K562 treated with DMSO at 1 percent for 24 hours (cell line): ENCODE measurements around the gene CCDC106. TPM values are rescaled to one million over a fixed set of nuclear protein-coding genes. Genes with fewer than 3 reads are reported as not detected.

ENCODE experiments used
- total RNA-seq: library from RNA; unstranded; fragments of 300-600 nt; gene quantifications from 2 replicates; pipeline ENCODE4 v1.2.3, GENCODE V29; 2022; ENCODE audit warnings: low read depth; ENCODE audit not compliant: insufficient read depth

Gene CCDC106
- 39.6 and 48.7 TPM in 2 replicates for total RNA-seq

DNA sequence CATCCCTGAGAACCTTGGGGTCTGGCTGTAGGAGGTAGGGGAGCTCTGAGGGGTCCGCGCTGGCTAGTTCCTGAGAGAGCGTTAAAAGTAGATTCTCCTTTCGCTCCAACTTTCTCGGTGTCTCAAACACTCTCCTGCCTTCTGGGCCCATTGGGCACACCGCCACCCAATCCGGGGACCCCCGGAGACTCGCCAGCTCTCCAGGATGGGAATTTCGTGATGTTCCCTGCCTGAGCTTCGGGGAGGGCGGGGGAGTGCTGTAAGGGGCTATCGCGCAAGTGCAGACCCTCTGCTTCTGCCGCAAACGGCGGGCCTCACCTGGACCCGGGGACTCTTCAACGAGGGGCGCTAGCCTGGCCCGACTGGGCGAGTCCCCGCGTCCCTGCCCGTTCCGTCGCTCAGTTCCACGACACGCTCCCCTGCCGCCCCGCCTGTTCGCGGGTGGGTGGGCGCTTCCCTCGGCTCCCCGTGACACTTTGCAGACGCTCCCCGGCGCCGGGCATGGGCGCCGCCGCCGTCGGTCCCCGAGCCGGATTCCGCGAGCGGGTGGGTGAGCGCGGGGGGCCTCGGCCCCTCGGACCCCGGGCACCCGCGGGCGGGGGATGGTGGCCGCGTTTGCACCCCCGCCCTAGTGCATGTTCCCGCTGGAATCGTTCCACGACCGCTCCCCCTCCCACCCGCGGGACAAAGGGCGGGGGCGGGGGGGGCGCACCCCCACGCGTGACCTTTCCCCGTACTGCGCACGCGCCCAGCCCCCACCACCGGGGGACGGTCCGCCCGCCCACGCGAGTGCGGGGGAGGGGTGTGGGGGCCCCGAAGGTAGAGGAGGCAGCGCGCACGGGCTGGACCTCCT is at the start of gene CCDC106:
CCDC106 (plus strand) TSS at position 481 of the 853 bp plus-strand sequence. CDS start 835 bp downstream, outside the sequence.

DNA sequence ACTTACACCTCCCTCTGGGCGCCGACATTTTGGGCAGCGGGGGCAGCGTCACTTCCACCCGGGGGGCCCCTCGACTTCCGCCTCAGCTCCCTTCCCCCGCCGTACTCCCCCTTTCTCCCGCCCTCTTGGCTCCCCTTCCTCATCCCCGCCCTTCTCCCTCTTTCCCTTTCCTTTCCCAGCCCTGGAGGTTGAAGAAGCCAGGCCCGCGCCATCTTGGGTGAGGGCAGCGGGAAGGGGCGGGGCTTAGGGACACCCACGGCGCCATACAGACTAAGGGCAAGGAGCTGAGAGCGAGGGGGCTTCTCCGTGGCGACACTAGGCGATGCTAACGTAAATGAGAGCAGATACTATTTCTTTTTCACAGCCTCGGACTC is 48.6 kb upstream of the CCDC106 start, which contains the start of gene FIZ1:
FIZ1 (minus strand) TSS at position 50 of the 374 bp plus-strand sequence. CDS start 1,652 bp downstream, outside the sequence.

DNA sequence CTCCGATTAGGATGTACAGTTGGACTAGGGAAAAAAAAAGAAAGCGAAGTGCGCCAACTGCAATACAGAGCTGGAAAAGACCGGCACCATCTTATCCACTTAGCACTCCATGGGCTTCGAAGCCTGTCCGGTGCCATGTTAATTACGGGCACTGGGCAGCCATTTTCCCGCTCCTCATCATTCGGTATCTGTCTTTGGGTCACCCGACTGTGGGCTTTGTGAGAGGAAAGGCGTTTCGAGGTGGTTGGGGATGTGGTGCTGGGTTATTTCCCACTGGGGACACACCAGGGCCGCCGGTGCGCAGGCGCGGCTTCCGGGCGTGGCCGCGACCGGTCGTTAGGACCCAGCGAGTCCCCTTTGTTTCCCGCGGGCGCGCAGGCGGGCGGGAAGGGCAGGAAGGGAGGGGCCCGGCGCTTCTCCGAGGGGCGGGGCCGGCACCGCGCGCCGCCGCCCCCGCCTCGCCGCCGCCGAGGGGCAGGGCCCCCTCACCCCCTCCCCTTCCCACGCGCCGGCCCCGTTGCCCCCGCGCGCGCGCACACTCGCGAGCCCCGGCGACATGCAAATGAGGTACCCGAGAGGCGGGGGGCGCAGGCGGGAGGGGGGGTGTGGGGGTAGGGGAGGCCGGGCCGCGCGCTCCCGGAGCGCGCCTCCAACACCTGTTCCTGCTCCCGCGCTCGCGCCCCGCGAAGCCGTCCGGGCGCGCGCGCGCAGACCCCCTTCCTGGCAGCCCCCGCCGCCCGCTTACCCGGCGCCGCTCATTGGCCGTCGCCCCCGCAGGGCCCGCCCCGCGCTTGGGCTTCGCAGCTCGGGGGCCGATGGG is 48.0 kb upstream of the CCDC106 start, which contains the start of gene ZNF524:
ZNF524 (plus strand) TSS at position 447 of the 820 bp plus-strand sequence. CDS start 1,825 bp downstream, outside the sequence.

DNA sequence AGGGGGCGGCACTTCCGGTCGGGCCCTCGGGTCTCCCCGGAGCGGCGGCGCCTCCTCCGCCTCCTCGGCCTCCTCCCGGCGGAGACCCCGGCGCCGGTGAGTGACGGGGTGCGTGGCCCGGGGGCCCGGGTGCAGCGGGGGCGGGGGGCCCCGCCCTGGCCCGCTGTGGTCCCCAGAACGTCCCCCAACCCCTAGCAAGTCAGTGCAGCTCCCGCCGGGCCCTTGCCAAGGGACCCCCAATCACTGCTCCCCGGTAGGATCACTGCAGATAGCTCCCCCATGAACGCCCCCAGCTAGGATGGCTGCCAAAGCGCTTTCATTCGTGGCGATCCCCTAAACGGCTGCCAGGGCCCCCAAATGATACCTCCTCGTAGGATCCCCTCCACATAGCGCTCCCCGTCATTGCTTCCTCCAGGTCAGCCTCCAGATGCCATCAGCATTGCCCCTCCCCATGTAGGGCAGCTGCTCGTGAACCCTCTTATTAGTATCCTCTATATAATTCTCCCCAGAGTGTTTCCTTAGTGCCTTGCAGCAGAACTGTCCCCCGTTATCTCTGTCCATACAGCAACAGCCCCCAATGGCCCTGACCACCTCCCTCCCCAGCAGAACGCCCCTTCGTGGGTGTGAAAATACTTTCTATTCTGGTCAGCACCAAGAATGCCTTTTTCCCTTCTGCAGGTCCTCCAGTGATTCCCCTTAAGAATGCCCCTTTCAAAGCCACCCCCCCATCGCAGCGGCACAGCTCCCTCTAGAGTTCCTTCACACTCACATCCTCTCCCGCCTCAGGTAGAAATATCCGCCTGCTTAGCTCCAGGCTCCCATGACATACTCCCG is 42.2 kb upstream of the CCDC106 start, which contains the start of gene ZNF865:
ZNF865 (plus strand) TSS at position 11 of the 834 bp plus-strand sequence. CDS start 7,972 bp downstream, outside the sequence.

DNA sequence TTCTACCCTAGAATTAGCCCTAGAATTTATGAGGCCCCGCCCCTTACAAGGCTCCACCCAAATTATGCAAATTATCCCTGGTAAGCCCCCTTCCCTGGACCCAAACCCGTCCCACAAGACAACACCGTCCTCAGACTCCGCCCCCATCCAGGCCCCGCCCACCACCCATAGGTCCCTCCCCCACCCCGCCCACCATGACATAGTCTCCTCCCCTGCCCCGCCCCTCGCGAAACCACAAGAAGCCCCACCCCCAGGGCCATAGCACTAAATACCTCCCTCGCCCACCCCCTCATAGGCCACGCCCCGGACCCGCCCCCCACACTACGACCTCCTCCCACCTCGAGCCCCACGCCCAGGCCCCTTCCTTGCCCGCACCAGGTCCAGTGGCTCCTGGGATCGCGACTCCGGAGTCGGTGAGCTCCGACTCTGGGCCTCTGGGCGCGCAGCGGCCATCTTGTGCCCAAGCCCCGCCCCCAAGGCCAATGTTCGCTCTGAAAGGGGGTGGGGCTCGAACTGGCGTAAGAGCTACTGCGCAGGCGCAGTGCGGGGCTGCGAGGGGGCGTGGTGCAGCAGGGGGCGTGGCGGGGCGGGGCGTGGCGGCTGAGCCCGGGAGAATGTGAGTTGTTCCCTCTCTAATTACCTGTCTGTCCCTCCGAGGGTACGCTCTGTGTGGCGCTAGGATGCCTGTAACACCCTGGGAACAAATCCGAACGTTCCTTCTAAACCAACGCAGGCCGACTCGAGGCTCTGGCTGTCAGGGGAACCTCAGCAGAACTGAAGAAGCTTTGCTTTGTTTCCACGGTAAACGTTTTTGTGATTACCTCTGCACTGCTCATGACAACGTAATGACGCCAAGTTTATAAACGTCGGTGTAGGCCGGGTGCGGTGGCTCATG is 23.7 kb upstream of the CCDC106 start, which contains the start of gene ZNF784:
ZNF784 (minus strand) TSS at position 458 of the 895 bp plus-strand sequence; CDS start at position 453, 5 bp downstream.

DNA sequence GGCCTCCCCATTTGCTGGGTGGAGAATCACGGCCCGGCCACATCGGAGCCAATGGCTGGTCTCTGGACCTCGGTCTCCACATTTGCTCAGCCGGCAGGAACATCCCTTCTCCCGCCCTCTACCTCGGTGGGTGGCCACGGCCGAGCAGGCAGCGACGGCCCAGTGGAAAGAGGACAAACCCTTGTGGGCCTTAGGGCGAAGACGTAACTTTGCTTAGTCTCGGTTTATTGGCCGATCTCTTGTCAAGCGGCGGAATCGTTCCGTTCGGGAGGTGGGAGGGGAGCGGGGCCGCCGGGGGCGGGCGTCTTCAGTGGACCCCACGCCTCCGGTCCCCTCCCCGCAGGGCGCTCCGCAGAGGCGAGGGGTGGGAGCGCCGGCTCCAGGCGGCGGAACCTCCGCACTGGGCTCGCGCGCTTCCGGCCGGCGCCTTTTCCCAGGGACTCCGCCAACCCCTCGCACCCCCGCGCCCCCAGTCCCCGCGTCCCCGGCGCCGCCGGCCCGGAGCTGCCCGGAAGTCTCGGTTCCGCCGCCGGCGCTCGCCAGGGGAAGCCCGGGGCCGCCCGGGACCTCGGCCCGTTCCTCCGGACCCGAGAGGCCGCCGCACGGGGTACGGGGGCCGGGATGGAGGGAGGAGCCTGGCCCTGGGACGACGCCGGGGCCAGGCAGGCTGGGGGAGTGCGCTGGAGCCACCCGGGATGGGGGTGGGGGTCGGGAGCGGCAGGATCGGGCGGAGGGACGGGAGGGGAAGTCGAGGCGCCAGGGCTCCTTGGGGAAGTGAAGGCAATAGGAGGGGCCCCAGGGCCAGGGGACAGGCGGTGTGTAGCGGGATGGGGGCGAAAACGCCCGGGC is 7.2 kb upstream of the CCDC106 start, which contains the start of gene ZNF580:
ZNF580 (plus strand) TSS at position 426 of the 849 bp plus-strand sequence. CDS start 1,507 bp downstream, outside the sequence.

DNA sequence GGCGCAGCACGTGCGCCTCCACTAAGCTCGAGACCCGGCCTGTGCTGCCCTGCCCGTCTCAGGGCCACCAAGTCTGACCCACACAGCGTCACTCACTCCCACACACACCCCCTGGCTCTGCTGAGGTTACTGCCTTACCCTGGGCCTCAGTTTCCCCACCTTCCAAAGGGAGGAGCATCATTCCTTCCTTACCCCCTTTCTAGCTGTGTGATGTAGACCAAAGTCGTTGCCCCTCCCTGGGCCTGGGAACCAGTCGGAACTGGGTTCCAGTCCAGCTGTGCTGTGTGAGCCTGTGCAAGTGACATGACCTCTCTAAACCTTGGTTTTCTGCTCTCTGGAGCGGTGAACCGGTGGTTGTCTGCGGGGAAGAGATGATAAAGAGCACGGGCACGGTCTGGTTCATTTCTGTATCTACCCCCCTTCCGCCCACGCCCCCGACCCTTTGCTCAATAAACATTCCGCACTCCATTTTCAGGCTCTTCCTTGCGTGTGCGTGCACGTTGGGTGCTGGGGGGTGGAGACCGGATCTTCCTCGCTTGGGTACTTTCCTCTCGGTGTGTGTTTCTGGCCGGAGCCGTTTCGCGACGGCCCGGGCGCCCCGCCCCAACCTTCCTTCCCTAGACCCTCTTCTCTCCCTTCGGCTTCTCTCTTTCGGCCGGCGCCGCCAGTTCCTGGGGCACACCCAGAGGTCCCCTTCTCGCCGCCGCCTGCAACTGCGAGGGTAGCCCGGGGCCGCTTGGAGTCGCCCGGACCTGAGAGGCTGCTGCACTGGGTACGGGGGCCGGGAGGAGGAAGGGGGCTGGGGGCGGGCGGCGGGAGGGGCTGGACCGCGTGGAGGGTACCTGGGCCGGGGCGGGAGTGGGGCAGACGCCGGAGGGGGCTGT is 4.8 kb upstream of the CCDC106 start, which contains the start of gene ZNF581:
ZNF581 (plus strand) TSS at position 647 of the 884 bp plus-strand sequence. CDS start 923 bp downstream, outside the sequence.

DNA sequence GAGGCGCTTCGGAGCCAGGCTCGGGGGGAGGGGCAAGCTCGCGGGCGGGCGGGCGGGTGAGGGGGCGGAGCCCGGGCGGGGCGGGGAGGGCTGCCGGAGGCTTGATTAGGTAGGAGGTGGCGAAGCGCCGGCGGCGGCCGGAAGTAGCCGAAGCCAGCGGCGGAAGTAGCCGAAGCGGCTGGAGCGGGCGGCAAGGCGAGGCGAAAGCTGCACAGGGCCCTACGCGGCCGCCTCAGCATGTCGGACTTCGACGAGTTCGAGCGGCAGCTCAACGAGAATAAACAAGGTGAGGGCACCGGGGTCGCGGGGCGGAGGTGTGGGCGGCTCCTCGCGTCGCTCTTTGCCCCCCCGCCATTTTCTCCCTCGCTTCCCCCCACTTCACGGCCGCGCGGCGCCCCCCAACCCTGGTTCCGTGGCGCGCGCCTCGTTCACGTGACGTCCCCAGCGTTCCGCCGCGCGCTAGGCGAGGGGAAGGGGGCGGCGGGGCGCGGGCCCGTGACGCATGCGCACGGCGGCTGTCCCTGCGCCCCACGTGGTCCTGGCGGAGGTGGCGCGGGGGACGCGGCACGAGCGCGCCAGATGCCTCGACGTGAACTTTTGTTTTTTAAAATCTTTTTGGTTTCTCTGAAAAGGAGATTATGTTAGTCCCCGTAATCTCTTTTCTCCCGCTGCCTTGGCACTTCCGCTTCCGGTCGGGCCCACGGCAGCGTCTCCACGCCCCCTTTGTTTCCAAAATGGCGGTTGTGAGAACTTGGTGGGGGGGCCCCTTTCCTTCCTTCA is 7.0 kb downstream of the CCDC106 start, which contains the start of gene U2AF2:
U2AF2 (plus strand) TSS at position 168 of the 780 bp plus-strand sequence; CDS start at position 238, 70 bp downstream.

DNA sequence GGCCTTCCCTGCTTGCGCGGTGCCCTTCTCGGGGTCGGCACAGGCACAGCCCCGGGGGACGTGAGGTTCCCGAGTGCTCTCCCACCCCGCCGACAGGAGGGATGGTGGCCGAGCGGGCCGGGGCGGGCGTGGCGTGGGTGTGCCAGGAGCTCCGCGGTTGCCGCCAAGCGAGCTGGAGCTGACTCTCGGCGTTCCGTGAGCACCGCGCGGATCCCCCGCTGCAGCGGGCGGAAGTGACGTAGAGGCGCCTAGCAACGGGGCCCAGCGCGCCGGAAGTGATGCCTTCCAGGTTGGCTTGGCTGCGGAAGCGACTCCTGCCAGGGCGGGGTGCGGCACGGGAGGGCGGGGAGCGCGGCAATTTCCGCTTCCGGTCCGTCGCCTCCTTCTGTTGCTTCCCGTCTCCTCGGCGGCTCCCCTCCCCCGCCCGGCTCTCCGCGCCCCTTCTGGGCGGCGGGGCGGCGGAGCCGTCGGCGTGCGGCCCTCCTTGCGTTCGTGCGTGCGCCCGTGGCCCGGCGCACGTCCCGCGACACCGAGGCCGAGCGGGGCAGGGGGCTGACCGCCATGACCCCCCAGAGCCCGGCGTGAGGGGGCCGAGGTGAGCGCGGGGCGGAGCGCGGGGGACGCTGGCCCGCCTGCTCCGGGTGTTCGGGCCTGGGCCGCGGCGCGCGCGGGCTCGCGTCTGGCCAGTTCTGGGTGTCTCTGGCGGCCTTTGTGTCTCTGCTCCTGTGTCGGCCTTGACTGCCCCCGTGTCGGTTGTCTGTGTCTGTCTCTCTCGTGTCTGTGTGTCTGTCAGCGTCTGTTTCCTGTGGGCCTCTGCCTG is 27.0 kb downstream of the CCDC106 start, which contains the start of gene EPN1:
EPN1 (plus strand) TSS at position 386 of the 820 bp plus-strand sequence. CDS start 3,402 bp downstream, outside the sequence.

Other genes with a start within 250 kb of the CCDC106 start
- gene UBE2S, start 240.4 kb upstream of the CCDC106 start, total RNA-seq = 574 and 580 TPM in 2 replicates
- gene SHISA7, start 204.9 kb upstream of the CCDC106 start, total RNA-seq = 0.13 and 0.37 TPM in 2 replicates
- 89.2 and 101 TPM in 2 replicates for gene ISOC2, start 186.6 kb upstream of the CCDC106 start, total RNA-seq
- gene C19orf85, start 183.5 kb upstream of the CCDC106 start, total RNA-seq = not detected in 2 replicates
- 24.8 and 40.1 TPM in 2 replicates for gene ZNF628, start 171.6 kb upstream of the CCDC106 start, total RNA-seq
- 42.4 and 59.4 TPM in 2 replicates for gene NAT14, start 163.0 kb upstream of the CCDC106 start, total RNA-seq
- 0.81 and 2.3 TPM in 2 replicates for gene SSC5D, start 159.8 kb upstream of the CCDC106 start, total RNA-seq
- gene SBK2, start 111.1 kb upstream of the CCDC106 start, total RNA-seq = not detected in 2 replicates
- gene SBK3, start 102.7 kb upstream of the CCDC106 start, total RNA-seq = 0.54 and 0.58 TPM in 2 replicates
- gene ZNF579, start 67.4 kb upstream of the CCDC106 start, total RNA-seq = 21.0 and 21.2 TPM in 2 replicates
- 22.4 and 24.3 TPM in 2 replicates for gene FIZ1, start 48.7 kb upstream of the CCDC106 start, total RNA-seq
- 36.7 and 51.4 TPM in 2 replicates for gene ZNF524, start 47.9 kb upstream of the CCDC106 start, total RNA-seq
- 42.3 and 49.2 TPM in 2 replicates for gene ZNF865, start 42.6 kb upstream of the CCDC106 start, total RNA-seq
- 8.9 and 10.8 TPM in 2 replicates for gene ZNF784, start 23.6 kb upstream of the CCDC106 start, total RNA-seq
- 63.3 and 72.2 TPM in 2 replicates for gene ZNF580, start 7.2 kb upstream of the CCDC106 start, total RNA-seq
- gene ZNF581, start 4.6 kb upstream of the CCDC106 start, total RNA-seq = 48.8 and 56.6 TPM in 2 replicates
- gene U2AF2, start 6.8 kb downstream of the CCDC106 start, total RNA-seq = 211 and 216 TPM in 2 replicates
- gene EPN1, start 27.0 kb downstream of the CCDC106 start, total RNA-seq = 131 and 133 TPM in 2 replicates
- not detected in 2 replicates for gene NLRP9, start 90.2 kb downstream of the CCDC106 start, total RNA-seq
- 2.1 and 3.3 TPM in 2 replicates for gene RFPL4A, start 110.9 kb downstream of the CCDC106 start, total RNA-seq
- gene RFPL4AL1, start 120.9 kb downstream of the CCDC106 start, total RNA-seq = 1.7 TPM in 1 of 2 replicates, not detected in the other
- gene NLRP11, start 183.8 kb downstream of the CCDC106 start, total RNA-seq = 1.2 and 1.7 TPM in 2 replicates
- gene NLRP4, start 188.3 kb downstream of the CCDC106 start, total RNA-seq = 2.2 and 4.8 TPM in 2 replicates